ENCODE measurements around the gene GAL3ST3.
A peak's percentile ranks its signal among the peaks of the same experiment; 100 is the strongest.

The GAL3ST3 gene

GRCh38 chr11:66059966-66060680 lies 11.2 kb upstream of the GAL3ST3 start:
- ATAC-seq (no peak), DNase-seq (ENCODE audit: low spot score in 2 of 2) (no peak)
- H3K9me3 Mint-ChIP-seq, result no peaks in the 10 kb centered on the region
- H3K27ac Mint-ChIP-seq, result peak overlapping the region; percentile 91
- H3K4me1 Mint-ChIP-seq, result peaks cover 51% of the 10 kb centered on the region
- H3K36me3 Mint-ChIP-seq, result peaks cover 100% of the 10 kb centered on the region
- no peak overlapping the region for H3K4me3 Mint-ChIP-seq

- no peaks in the 10 kb centered on the region for H3K9me3 Mint-ChIP-seq
- no peak for ATAC-seq
- no peak overlapping the region for H3K27ac Mint-ChIP-seq
- no peak overlapping the region for H3K4me3 Mint-ChIP-seq
- peaks cover 98% of the 10 kb centered on the region for H3K36me3 Mint-ChIP-seq
- DNase-seq (ENCODE audit: low spot score in 2 of 2), result no peak
- H3K4me1 Mint-ChIP-seq, result peaks cover 54% of the 10 kb centered on the region
Observed at GRCh38 chr11:66056501-66056900, 7.5 kb upstream of the GAL3ST3 start.

- peaks cover 50% of the 10 kb centered on the region for H3K4me1 Mint-ChIP-seq
- H3K9me3 Mint-ChIP-seq, result no peaks in the 10 kb centered on the region
- peaks cover 83% of the 10 kb centered on the region for H3K36me3 Mint-ChIP-seq
- H3K27ac Mint-ChIP-seq, result peak overlapping the region; percentile 40
- DNase-seq (ENCODE audit: low spot score in 2 of 2) (no peak), ATAC-seq (no peak)
- H3K4me3 Mint-ChIP-seq, result no peak overlapping the region
Observed at GRCh38 chr11:66055021-66055420, 6.1 kb upstream of the GAL3ST3 start.

- H3K36me3 Mint-ChIP-seq, result peaks cover 59% of the 10 kb centered on the region
- DNase-seq (ENCODE audit: low spot score in 2 of 2) (no peak), ATAC-seq (no peak)
- no peaks in the 10 kb centered on the region for H3K9me3 Mint-ChIP-seq
- peak overlapping the region; percentile 100 for H3K4me3 Mint-ChIP-seq
- H3K27ac Mint-ChIP-seq, result peak overlapping the region; percentile 100
- H3K4me1 Mint-ChIP-seq, result peaks cover 36% of the 10 kb centered on the region
Observed at GRCh38 chr11:66052664-66052982, 3.7 kb upstream of the GAL3ST3 start.

GRCh38 chr11:66051766-66052663 lies 3.1 kb upstream of the GAL3ST3 start, which contains the start of gene SF3B2:
Gene SF3B2, plus strand, starts transcription at chr11:66052364. Its CDS starts 21 bp downstream, at chr11:66052385.
- DNase-seq (ENCODE audit: low spot score in 2 of 2) (peak; percentile 87 to 96), ATAC-seq (peak; percentile 99)
- Mint-ChIP-seq H3K4me3 (peak within 1 kb of the TSS; percentile 100), H3K36me3 (peaks cover 53% of the 10 kb centered on the region), H3K4me1 (peaks cover 32% of the 10 kb centered on the region), H3K9me3 (no peaks in the 10 kb centered on the region), H3K27ac (peak within 1 kb of the TSS; percentile 100)

GRCh38 chr11:66051371-66051765 lies 2.4 kb upstream of the GAL3ST3 start:
- Mint-ChIP-seq H3K4me1 (peaks cover 31% of the 10 kb centered on the region), H3K4me3 (peak overlapping the region; percentile 100), H3K36me3 (peaks cover 46% of the 10 kb centered on the region), H3K9me3 (no peaks in the 10 kb centered on the region), H3K27ac (peak overlapping the region; percentile 100)
- DNase-seq (ENCODE audit: low spot score in 2 of 2) (no peak), ATAC-seq (no peak)

GRCh38 chr11:66050581-66051231 lies 1.7 kb upstream of the GAL3ST3 start:
- H3K4me3 Mint-ChIP-seq, result peak overlapping the region; percentile 100
- peak overlapping the region; percentile 100 for H3K27ac Mint-ChIP-seq
- ATAC-seq (no peak), DNase-seq (ENCODE audit: low spot score in 2 of 2) (no peak)
- H3K4me1 Mint-ChIP-seq, result peaks cover 34% of the 10 kb centered on the region
- peaks cover 40% of the 10 kb centered on the region for H3K36me3 Mint-ChIP-seq
- no peaks in the 10 kb centered on the region for H3K9me3 Mint-ChIP-seq

- no peak overlapping the region for H3K27ac Mint-ChIP-seq
- H3K9me3 Mint-ChIP-seq, result no peaks in the 10 kb centered on the region
- no peak for DNase-seq (ENCODE audit: low spot score in 2 of 2)
- ATAC-seq, result no peak
- H3K4me1 Mint-ChIP-seq, result peaks cover 43% of the 10 kb centered on the region
- no peak overlapping the region for H3K4me3 Mint-ChIP-seq
- peaks cover 17% of the 10 kb centered on the region for H3K36me3 Mint-ChIP-seq
Observed at GRCh38 chr11:66047541-66048365, 1.2 kb downstream of the GAL3ST3 start.

- H3K36me3 Mint-ChIP-seq, result peaks cover 8% of the 10 kb centered on the region
- DNase-seq (ENCODE audit: low spot score in 2 of 2), result no peak
- no peak overlapping the region for H3K27ac Mint-ChIP-seq
Observed at GRCh38 chr11:66046901-66047300, 2.1 kb downstream of the GAL3ST3 start.

GRCh38 chr11:66045177-66045639 lies 3.8 kb downstream of the GAL3ST3 start:
- Mint-ChIP-seq H3K36me3 (peaks cover 7% of the 10 kb centered on the region), H3K4me3 (peak overlapping the region; percentile 71), H3K4me1 (peaks cover 25% of the 10 kb centered on the region), H3K27ac (peak overlapping the region; percentile 88), H3K9me3 (no peaks in the 10 kb centered on the region)
- ATAC-seq (peak; percentile 90), DNase-seq (ENCODE audit: low spot score in 2 of 2) (peak; percentile 92 to 93)

More at GRCh38 chr11:66046901-66047300, 2.1 kb downstream of the GAL3ST3 start:
- Mint-ChIP-seq H3K9me3 (no peaks in the 10 kb centered on the region), H3K4me1 (peaks cover 38% of the 10 kb centered on the region), H3K4me3 (no peak overlapping the region)
- no peak for ATAC-seq

GRCh38 chr11:66044757-66045156 lies 4.2 kb downstream of the GAL3ST3 start:
- ATAC-seq (peak; percentile 89), DNase-seq (ENCODE audit: low spot score in 2 of 2) (peak in 1 of 2 donors; percentile 18)
- Mint-ChIP-seq H3K27ac (peak overlapping the region; percentile 88), H3K9me3 (no peaks in the 10 kb centered on the region), H3K4me3 (peak overlapping the region; percentile 71), H3K4me1 (peaks cover 22% of the 10 kb centered on the region), H3K36me3 (peaks cover 7% of the 10 kb centered on the region)

- Mint-ChIP-seq H3K4me3 (no peak overlapping the region), H3K36me3 (peaks cover 7% of the 10 kb centered on the region), H3K4me1 (peaks cover 17% of the 10 kb centered on the region), H3K27ac (no peak overlapping the region), H3K9me3 (no peaks in the 10 kb centered on the region)
- no peak for DNase-seq (ENCODE audit: low spot score in 2 of 2)
- ATAC-seq, result no peak
Observed at GRCh38 chr11:66042996-66043906, 5.7 kb downstream of the GAL3ST3 start.

GRCh38 chr11:66042227-66042995 lies 6.5 kb downstream of the GAL3ST3 start:
- H3K4me1 Mint-ChIP-seq, result peaks cover 17% of the 10 kb centered on the region
- no peaks in the 10 kb centered on the region for H3K9me3 Mint-ChIP-seq
- H3K4me3 Mint-ChIP-seq, result no peak overlapping the region
- DNase-seq (ENCODE audit: low spot score in 2 of 2), result no peak
- ATAC-seq, result no peak
- H3K36me3 Mint-ChIP-seq, result peaks cover 7% of the 10 kb centered on the region
- no peak overlapping the region for H3K27ac Mint-ChIP-seq

All from stimulated activated effector memory CD8-positive, alpha-beta T cell treated with anti-CD3 and anti-CD28 coated beads, Interleukin-12 subunit alpha, Interleukin-12 subunit beta, amount 100 ng/mL, for 72 hours (primary cell).